Measurements from ENCODE around the gene IL15RA.
"Not testable (repeated sequence)": the region's sequence is repeated elsewhere in the genome, so short reads cannot be mapped to it uniquely, and the experiment has no call there.

The IL15RA gene

DNA sequence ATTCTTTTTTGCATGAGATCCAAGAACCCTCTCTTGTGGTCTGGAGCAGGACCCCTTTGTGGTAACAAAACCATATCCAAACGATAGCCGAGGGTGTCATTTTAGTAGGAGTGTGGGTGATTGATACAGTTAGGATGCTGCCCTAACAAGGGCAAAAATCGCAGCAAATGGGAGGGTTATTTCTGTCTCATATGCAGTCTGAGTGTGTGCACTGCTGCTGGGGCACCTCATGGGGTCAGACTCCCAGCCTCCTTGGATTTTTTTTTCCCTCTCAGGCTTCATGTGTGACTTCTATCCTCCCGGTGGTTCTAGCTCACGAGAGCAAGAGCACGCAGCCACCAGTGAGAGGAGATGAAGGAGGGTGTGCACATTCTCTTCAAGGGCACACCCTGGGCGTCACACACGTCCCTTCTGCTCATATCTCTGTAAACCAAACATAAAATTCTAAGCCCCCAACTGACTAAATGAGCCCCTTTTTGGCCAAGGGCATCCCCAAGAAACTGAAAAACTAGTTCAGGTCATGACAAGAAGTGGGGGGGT is 28.6 kb upstream of the IL15RA start:
- no peak overlapping the region for H3K9ac ChIP-seq (ENCODE audit: low read length in 2 of 2)
- no peaks in the 10 kb centered on the region for H3K36me3 ChIP-seq (ENCODE audit: control insufficient read depth in 2 of 2, insufficient read depth in 2 of 2, low read length in 2 of 2)
- H3K4me1 ChIP-seq (ENCODE audit: control insufficient read depth, insufficient read depth, low read length) = no peaks in the 10 kb centered on the region
- H3K27me3 ChIP-seq (ENCODE audit: control insufficient read depth in 1 of 2, insufficient read depth in 2 of 2, low read length in 2 of 2) = peaks cover 0 to 2% of the 10 kb centered on the region in 2 donors
- H3K27ac ChIP-seq (ENCODE audit: low read length) = no peak overlapping the region
- no peak overlapping the region for H3K4me3 ChIP-seq (ENCODE audit: low read length in 2 of 2)
- H3K9me3 ChIP-seq (ENCODE audit: control insufficient read depth in 2 of 2, low read length in 2 of 2) = peaks cover 3 to 10% of the 10 kb centered on the region in 2 donors

DNA sequence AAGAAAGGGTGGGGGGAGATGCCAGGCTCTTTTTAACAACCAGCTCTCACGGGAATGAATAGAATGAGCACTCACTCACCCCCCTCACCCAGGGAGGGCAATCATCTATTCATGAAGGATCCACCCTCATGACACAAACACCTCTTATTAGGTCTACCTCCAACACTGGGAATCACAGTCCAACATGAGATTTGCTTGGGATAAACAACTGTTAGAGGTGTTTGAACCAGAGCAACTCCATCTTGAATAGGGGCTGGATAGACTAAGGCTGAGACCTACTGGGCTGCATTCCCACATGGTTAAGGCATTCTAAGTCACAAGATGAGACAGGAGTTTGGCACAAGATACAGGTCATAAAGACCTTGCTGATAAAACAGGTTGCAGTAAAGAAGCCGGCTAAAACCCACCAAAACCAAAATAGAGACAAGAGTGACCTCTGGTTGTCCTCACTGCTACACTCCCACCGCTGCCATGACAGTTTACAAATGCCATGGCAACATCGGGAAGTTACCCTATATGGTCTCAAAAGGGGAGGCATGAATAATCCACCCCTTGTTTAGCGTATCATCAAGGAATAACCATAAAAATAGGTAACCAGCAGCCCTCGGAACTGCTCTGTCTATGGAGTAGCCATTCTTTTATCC is 27.9 kb upstream of the IL15RA start:
- not testable (repeated sequence) for H3K27ac ChIP-seq (ENCODE audit: low read length); H3K36me3 ChIP-seq (ENCODE audit: control insufficient read depth in 2 of 2, insufficient read depth in 2 of 2, low read length in 2 of 2); H3K4me1 ChIP-seq (ENCODE audit: control insufficient read depth, insufficient read depth, low read length); H3K9ac ChIP-seq (ENCODE audit: low read length in 2 of 2); H3K4me3 ChIP-seq (ENCODE audit: low read length in 2 of 2); H3K27me3 ChIP-seq (ENCODE audit: control insufficient read depth in 1 of 2, insufficient read depth in 2 of 2, low read length in 2 of 2)
- H3K9me3 ChIP-seq (ENCODE audit: control insufficient read depth in 2 of 2, low read length in 2 of 2) = peaks cover 3 to 10% of the 10 kb centered on the region in 2 donors

GRCh38 chr10:6002809-6003510 is 25.6 kb upstream of the IL15RA start:
- no peaks in the 10 kb centered on the region for H3K36me3 ChIP-seq (ENCODE audit: control insufficient read depth in 2 of 2, insufficient read depth in 2 of 2, low read length in 2 of 2)
- H3K4me1 ChIP-seq (ENCODE audit: control insufficient read depth, insufficient read depth, low read length) = no peaks in the 10 kb centered on the region
- no peak overlapping the region for H3K27ac ChIP-seq (ENCODE audit: low read length)
- H3K9me3 ChIP-seq (ENCODE audit: control insufficient read depth in 2 of 2, low read length in 2 of 2) = peaks cover 3 to 10% of the 10 kb centered on the region in 2 donors
- H3K4me3 ChIP-seq (ENCODE audit: low read length in 2 of 2) = no peak overlapping the region
- peaks cover 0 to 7% of the 10 kb centered on the region in 2 donors for H3K27me3 ChIP-seq (ENCODE audit: control insufficient read depth in 1 of 2, insufficient read depth in 2 of 2, low read length in 2 of 2)
- no peak overlapping the region for H3K9ac ChIP-seq (ENCODE audit: low read length in 2 of 2)

- Histone ChIP-seq H3K9ac (ENCODE audit: low read length in 2 of 2) (no peak overlapping the region), H3K9me3 (ENCODE audit: control insufficient read depth in 2 of 2, low read length in 2 of 2) (no peaks in the 10 kb centered on the region), H3K4me3 (ENCODE audit: low read length in 2 of 2) (no peak overlapping the region), H3K27ac (ENCODE audit: low read length) (no peak overlapping the region), H3K36me3 (ENCODE audit: control insufficient read depth in 2 of 2, insufficient read depth in 2 of 2, low read length in 2 of 2) (no peaks in the 10 kb centered on the region), H3K4me1 (ENCODE audit: control insufficient read depth, insufficient read depth, low read length) (no peaks in the 10 kb centered on the region), H3K27me3 (ENCODE audit: control insufficient read depth in 1 of 2, insufficient read depth in 2 of 2, low read length in 2 of 2) (peaks cover 0 to 5% of the 10 kb centered on the region in 2 donors)
Observed at GRCh38 chr10:5999440-6000165, 22.3 kb upstream of the IL15RA start.

- H3K9me3 ChIP-seq (ENCODE audit: control insufficient read depth in 2 of 2, low read length in 2 of 2) = peaks cover 0 to 3% of the 10 kb centered on the region in 2 donors
- no peak overlapping the region for H3K9ac ChIP-seq (ENCODE audit: low read length in 2 of 2)
- no peak overlapping the region for H3K4me3 ChIP-seq (ENCODE audit: low read length in 2 of 2)
- H3K27me3 ChIP-seq (ENCODE audit: control insufficient read depth in 1 of 2, insufficient read depth in 2 of 2, low read length in 2 of 2) = peaks cover 0 to 5% of the 10 kb centered on the region in 2 donors
- no peak overlapping the region for H3K27ac ChIP-seq (ENCODE audit: low read length)
- H3K36me3 ChIP-seq (ENCODE audit: control insufficient read depth in 2 of 2, insufficient read depth in 2 of 2, low read length in 2 of 2) = no peaks in the 10 kb centered on the region
- no peaks in the 10 kb centered on the region for H3K4me1 ChIP-seq (ENCODE audit: control insufficient read depth, insufficient read depth, low read length)
Observed at GRCh38 chr10:5996696-5997095, 19.4 kb upstream of the IL15RA start.

GRCh38 chr10:5992398-5992797 is 15.1 kb upstream of the IL15RA start:
- H3K4me1 ChIP-seq (ENCODE audit: control insufficient read depth, insufficient read depth, low read length) = no peaks in the 10 kb centered on the region
- H3K9ac ChIP-seq (ENCODE audit: low read length in 2 of 2) = no peak overlapping the region
- H3K36me3 ChIP-seq (ENCODE audit: control insufficient read depth in 2 of 2, insufficient read depth in 2 of 2, low read length in 2 of 2) = no peaks in the 10 kb centered on the region
- H3K27ac ChIP-seq (ENCODE audit: low read length) = no peak overlapping the region
- no peak overlapping the region for H3K4me3 ChIP-seq (ENCODE audit: low read length in 2 of 2)
- no peaks in the 10 kb centered on the region for H3K27me3 ChIP-seq (ENCODE audit: control insufficient read depth in 1 of 2, insufficient read depth in 2 of 2, low read length in 2 of 2)
- H3K9me3 ChIP-seq (ENCODE audit: control insufficient read depth in 2 of 2, low read length in 2 of 2) = peaks cover 0 to 3% of the 10 kb centered on the region in 2 donors

- peaks cover 0 to 3% of the 10 kb centered on the region in 2 donors for H3K9me3 ChIP-seq (ENCODE audit: control insufficient read depth in 2 of 2, low read length in 2 of 2)
Observed at GRCh38 chr10:5991708-5992107, 14.4 kb upstream of the IL15RA start.

GRCh38 chr10:5989756-5990155 is 12.4 kb upstream of the IL15RA start:
- H3K27ac ChIP-seq (ENCODE audit: low read length) = no peak overlapping the region
- no peaks in the 10 kb centered on the region for H3K4me1 ChIP-seq (ENCODE audit: control insufficient read depth, insufficient read depth, low read length)
- peaks cover 0 to 3% of the 10 kb centered on the region in 2 donors for H3K9me3 ChIP-seq (ENCODE audit: control insufficient read depth in 2 of 2, low read length in 2 of 2)
- H3K27me3 ChIP-seq (ENCODE audit: control insufficient read depth in 1 of 2, insufficient read depth in 2 of 2, low read length in 2 of 2) = no peaks in the 10 kb centered on the region
- no peak overlapping the region for H3K4me3 ChIP-seq (ENCODE audit: low read length in 2 of 2)
- H3K9ac ChIP-seq (ENCODE audit: low read length in 2 of 2) = no peak overlapping the region
- no peaks in the 10 kb centered on the region for H3K36me3 ChIP-seq (ENCODE audit: control insufficient read depth in 2 of 2, insufficient read depth in 2 of 2, low read length in 2 of 2)

More at GRCh38 chr10:5991708-5992107, 14.4 kb upstream of the IL15RA start:
- Histone ChIP-seq H3K4me1 (ENCODE audit: control insufficient read depth, insufficient read depth, low read length) (no peaks in the 10 kb centered on the region), H3K4me3 (ENCODE audit: low read length in 2 of 2) (no peak overlapping the region), H3K27ac (ENCODE audit: low read length) (no peak overlapping the region), H3K27me3 (ENCODE audit: control insufficient read depth in 1 of 2, insufficient read depth in 2 of 2, low read length in 2 of 2) (no peaks in the 10 kb centered on the region), H3K36me3 (ENCODE audit: control insufficient read depth in 2 of 2, insufficient read depth in 2 of 2, low read length in 2 of 2) (no peaks in the 10 kb centered on the region), H3K9ac (ENCODE audit: low read length in 2 of 2) (no peak overlapping the region)

DNA sequence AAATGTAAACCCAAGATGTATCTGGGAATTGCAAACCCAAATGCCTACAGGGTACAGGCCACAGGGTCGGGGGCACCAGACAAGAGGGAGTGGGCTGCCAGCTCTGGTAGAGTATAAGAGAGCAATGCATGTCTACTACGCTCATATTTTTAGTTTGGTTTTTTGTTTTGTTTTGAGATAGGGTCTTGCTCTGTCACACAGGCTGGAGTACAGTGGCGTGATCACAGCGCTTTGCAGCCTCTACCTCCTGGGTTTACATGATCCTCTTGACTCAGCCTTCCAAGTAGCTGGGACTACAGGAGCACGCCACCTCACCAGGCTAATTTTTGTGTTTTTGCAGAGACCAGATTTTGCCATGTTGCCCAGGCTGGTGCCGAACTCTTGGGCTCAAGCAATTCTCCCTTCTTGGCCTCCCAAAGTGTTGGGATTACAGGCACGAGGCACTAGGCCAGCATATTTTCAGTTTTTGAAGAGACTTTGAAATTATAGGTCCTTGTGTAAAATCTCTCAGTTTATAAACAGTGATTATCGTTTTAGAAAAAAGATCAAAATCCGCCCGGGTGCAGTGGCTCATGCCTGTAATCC is 11.1 kb upstream of the IL15RA start:
- no peak overlapping the region for H3K4me3 ChIP-seq (ENCODE audit: low read length in 2 of 2)
- H3K9ac ChIP-seq (ENCODE audit: low read length in 2 of 2) = no peak overlapping the region
- peaks cover 0 to 5% of the 10 kb centered on the region in 2 donors for H3K27me3 ChIP-seq (ENCODE audit: control insufficient read depth in 1 of 2, insufficient read depth in 2 of 2, low read length in 2 of 2)
- no peaks in the 10 kb centered on the region for H3K36me3 ChIP-seq (ENCODE audit: control insufficient read depth in 2 of 2, insufficient read depth in 2 of 2, low read length in 2 of 2)
- H3K27ac ChIP-seq (ENCODE audit: low read length) = peak overlapping the region; percentile 24
- H3K4me1 ChIP-seq (ENCODE audit: control insufficient read depth, insufficient read depth, low read length) = peaks cover 3% of the 10 kb centered on the region
- peaks cover 0 to 3% of the 10 kb centered on the region in 2 donors for H3K9me3 ChIP-seq (ENCODE audit: control insufficient read depth in 2 of 2, low read length in 2 of 2)

DNA sequence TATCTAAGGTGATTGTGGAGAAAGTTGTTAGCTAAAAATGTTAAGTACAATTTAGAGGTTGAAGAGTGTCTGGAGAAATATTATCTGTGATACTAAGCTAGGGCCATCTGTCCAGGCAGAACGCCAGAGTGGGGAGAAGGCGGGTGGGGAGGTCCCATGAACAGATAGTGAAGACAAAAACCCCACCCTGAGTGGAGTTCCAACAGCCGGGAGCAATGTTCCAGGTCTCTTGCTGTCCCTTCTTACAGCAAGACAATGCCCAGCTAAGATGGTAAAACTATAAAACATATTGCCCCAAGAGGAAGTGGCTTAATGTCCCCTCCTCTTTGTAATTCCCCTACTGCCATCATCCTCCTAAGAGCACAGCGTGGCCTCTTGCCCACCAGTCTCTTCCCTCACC is 10.4 kb upstream of the IL15RA start:
- Histone ChIP-seq H3K9ac (ENCODE audit: low read length in 2 of 2) (no peak overlapping the region), H3K9me3 (ENCODE audit: control insufficient read depth in 2 of 2, low read length in 2 of 2) (no peaks in the 10 kb centered on the region), H3K27ac (ENCODE audit: low read length) (peak overlapping the region; percentile 24), H3K4me3 (ENCODE audit: low read length in 2 of 2) (no peak overlapping the region), H3K27me3 (ENCODE audit: control insufficient read depth in 1 of 2, insufficient read depth in 2 of 2, low read length in 2 of 2) (peaks cover 0 to 5% of the 10 kb centered on the region in 2 donors), H3K4me1 (ENCODE audit: control insufficient read depth, insufficient read depth, low read length) (peaks cover 3% of the 10 kb centered on the region), H3K36me3 (ENCODE audit: control insufficient read depth in 2 of 2, insufficient read depth in 2 of 2, low read length in 2 of 2) (no peaks in the 10 kb centered on the region)

Measured in stomach smooth muscle (tissue), 2 donors.